Anterior cingulate cortex (tissue), 58 donors: ENCODE measurements around the gene B4GALNT3.
A peak's percentile ranks its signal among the peaks of the same experiment; 100 is the strongest.

Source experiments
- DNase-seq, 58 donors: peaks; one replicate each; lab custom pipeline; 2025; lab: John Stamatoyannopoulos, UW

The B4GALNT3 gene

GRCh38 chr12:466762-467161 lies 7.0 kb downstream of the B4GALNT3 start:
- no peak for DNase-seq

- no peak for DNase-seq
Measured at GRCh38 chr12:467591-467990, 7.9 kb downstream of the B4GALNT3 start.

- DNase-seq: no peak
Measured at GRCh38 chr12:468671-469389, 9.1 kb downstream of the B4GALNT3 start.

GRCh38 chr12:470133-470532 lies 10.4 kb downstream of the B4GALNT3 start:
- no peak for DNase-seq

GRCh38 chr12:473198-473597 lies 13.5 kb downstream of the B4GALNT3 start:
- no peak for DNase-seq

- no peak for DNase-seq
Measured at GRCh38 chr12:473863-474577, 14.3 kb downstream of the B4GALNT3 start.

- no peak for DNase-seq
Measured at GRCh38 chr12:475286-475685, 15.5 kb downstream of the B4GALNT3 start.

GRCh38 chr12:479161-479560 lies 19.4 kb downstream of the B4GALNT3 start:
- no peak for DNase-seq

GRCh38 chr12:480831-481816 lies 21.4 kb downstream of the B4GALNT3 start:
- peak in 16 of 58 donors; percentile 12 to 51 (median 24) for DNase-seq

- no peak for DNase-seq
Measured at GRCh38 chr12:482061-482460, 22.3 kb downstream of the B4GALNT3 start.

- DNase-seq: no peak
Measured at GRCh38 chr12:484096-484495, 24.4 kb downstream of the B4GALNT3 start.

GRCh38 chr12:490260-490659 lies 30.5 kb downstream of the B4GALNT3 start:
- no peak for DNase-seq

GRCh38 chr12:495466-495865 lies 35.7 kb downstream of the B4GALNT3 start:
- DNase-seq: no peak

GRCh38 chr12:496736-497135 lies 37.0 kb downstream of the B4GALNT3 start:
- DNase-seq: no peak

- no peak for DNase-seq
Measured at GRCh38 chr12:497501-498160, 37.9 kb downstream of the B4GALNT3 start.

- no peak for DNase-seq
Measured at GRCh38 chr12:499837-500458, 40.2 kb downstream of the B4GALNT3 start.

- DNase-seq: no peak
Measured at GRCh38 chr12:501722-502447, 42.1 kb downstream of the B4GALNT3 start.

GRCh38 chr12:503111-503761 lies 43.5 kb downstream of the B4GALNT3 start:
- DNase-seq: peak in 1 of 58 donors; percentile 22

GRCh38 chr12:505221-505620 lies 45.5 kb downstream of the B4GALNT3 start:
- no peak for DNase-seq
